ENCODE measurements around the gene MGP. TPM values are rescaled to one million over a fixed set of nuclear protein-coding genes. Genes with fewer than 3 reads are reported as not detected.

Gene MGP
- total RNA-seq, 1 donor from 2014 or later: not detected

GRCh38 chr12:14878488-14878887 is 7.2 kb downstream of the MGP start:
- Mint-ChIP-seq H3K9me3 (ENCODE audit: unreplicated experiment) (peaks cover 2% of the 10 kb centered on the region), H3K36me3 (ENCODE audit: unreplicated experiment) (no peaks in the 10 kb centered on the region), H3K4me1 (ENCODE audit: low read depth, unreplicated experiment) (peaks cover 4% of the 10 kb centered on the region), H3K4me3 (ENCODE audit: unreplicated experiment) (no peak overlapping the region), H3K27ac (ENCODE audit: unreplicated experiment) (no peak overlapping the region), H3K27me3 (ENCODE audit: unreplicated experiment) (no peaks in the 10 kb centered on the region)
- TF ChIP-seq CTCF (IDR thresholded peaks at IDR 0.05; ENCODE audit: partially characterized antibody, unreplicated experiment): no peak
- no peak for DNase-seq

GRCh38 chr12:14876833-14877232 is 8.8 kb downstream of the MGP start:
- no peak overlapping the region for H3K4me3 Mint-ChIP-seq (ENCODE audit: unreplicated experiment)
- no peak overlapping the region for H3K27ac Mint-ChIP-seq (ENCODE audit: unreplicated experiment)
- no peak for TF ChIP-seq CTCF (IDR thresholded peaks at IDR 0.05; ENCODE audit: partially characterized antibody, unreplicated experiment)
- H3K27me3 Mint-ChIP-seq (ENCODE audit: unreplicated experiment): no peaks in the 10 kb centered on the region
- DNase-seq: no peak
- H3K4me1 Mint-ChIP-seq (ENCODE audit: low read depth, unreplicated experiment): peaks cover 4% of the 10 kb centered on the region
- H3K36me3 Mint-ChIP-seq (ENCODE audit: unreplicated experiment): no peaks in the 10 kb centered on the region
- H3K9me3 Mint-ChIP-seq (ENCODE audit: unreplicated experiment): peaks cover 2% of the 10 kb centered on the region

GRCh38 chr12:14874882-14875281 is 10.8 kb downstream of the MGP start:
- no peak overlapping the region for H3K27ac Mint-ChIP-seq (ENCODE audit: unreplicated experiment)
- DNase-seq: no peak
- peaks cover 2% of the 10 kb centered on the region for H3K9me3 Mint-ChIP-seq (ENCODE audit: unreplicated experiment)
- H3K36me3 Mint-ChIP-seq (ENCODE audit: unreplicated experiment): no peaks in the 10 kb centered on the region
- no peak for TF ChIP-seq CTCF (IDR thresholded peaks at IDR 0.05; ENCODE audit: partially characterized antibody, unreplicated experiment)
- H3K4me1 Mint-ChIP-seq (ENCODE audit: low read depth, unreplicated experiment): peaks cover 4% of the 10 kb centered on the region
- no peak overlapping the region for H3K4me3 Mint-ChIP-seq (ENCODE audit: unreplicated experiment)
- H3K27me3 Mint-ChIP-seq (ENCODE audit: unreplicated experiment): peaks cover 2% of the 10 kb centered on the region

- no peak for DNase-seq
- Mint-ChIP-seq H3K36me3 (ENCODE audit: unreplicated experiment) (no peaks in the 10 kb centered on the region), H3K9me3 (ENCODE audit: unreplicated experiment) (no peaks in the 10 kb centered on the region), H3K27ac (ENCODE audit: unreplicated experiment) (no peak overlapping the region), H3K4me1 (ENCODE audit: low read depth, unreplicated experiment) (peaks cover 4% of the 10 kb centered on the region), H3K27me3 (ENCODE audit: unreplicated experiment) (peaks cover 3% of the 10 kb centered on the region), H3K4me3 (ENCODE audit: unreplicated experiment) (no peak overlapping the region)
- TF ChIP-seq CTCF (IDR thresholded peaks at IDR 0.05; ENCODE audit: partially characterized antibody, unreplicated experiment): no peak
Measured at GRCh38 chr12:14873440-14874185, 12.0 kb downstream of the MGP start.

- Mint-ChIP-seq H3K9me3 (ENCODE audit: unreplicated experiment) (peaks cover 3% of the 10 kb centered on the region), H3K27ac (ENCODE audit: unreplicated experiment) (no peak overlapping the region), H3K36me3 (ENCODE audit: unreplicated experiment) (peaks cover 5% of the 10 kb centered on the region), H3K4me3 (ENCODE audit: unreplicated experiment) (no peak overlapping the region), H3K27me3 (ENCODE audit: unreplicated experiment) (peaks cover 3% of the 10 kb centered on the region), H3K4me1 (ENCODE audit: low read depth, unreplicated experiment) (peaks cover 4% of the 10 kb centered on the region)
- no peak for TF ChIP-seq CTCF (IDR thresholded peaks at IDR 0.05; ENCODE audit: partially characterized antibody, unreplicated experiment)
- DNase-seq: no peak
Measured at GRCh38 chr12:14871886-14872285, 13.8 kb downstream of the MGP start.
